Measurements from ENCODE around the gene PRKCD.

- TF ChIP-seq CTCF (IDR thresholded peaks at IDR 0.05) = no peak
- no peak for TF ChIP-seq EZH2 (IDR thresholded peaks at IDR 0.05; ENCODE audit: borderline replicate concordance, insufficient read depth, low read depth, low read length, poor library complexity, severe bottlenecking)
Observed at GRCh38 chr3:53137835-53138446, 23.1 kb upstream of the PRKCD start.
